Smooth muscle cell of the brain vasculature (primary cell): ENCODE data around the gene SCRN2.

Experiments used
- DNase-seq: peaks from one replicate; pipeline ENCODE4 v3.0.0-alpha.2; 2012; ENCODE audit warnings: low read depth, low spot score

Gene SCRN2

DNA sequence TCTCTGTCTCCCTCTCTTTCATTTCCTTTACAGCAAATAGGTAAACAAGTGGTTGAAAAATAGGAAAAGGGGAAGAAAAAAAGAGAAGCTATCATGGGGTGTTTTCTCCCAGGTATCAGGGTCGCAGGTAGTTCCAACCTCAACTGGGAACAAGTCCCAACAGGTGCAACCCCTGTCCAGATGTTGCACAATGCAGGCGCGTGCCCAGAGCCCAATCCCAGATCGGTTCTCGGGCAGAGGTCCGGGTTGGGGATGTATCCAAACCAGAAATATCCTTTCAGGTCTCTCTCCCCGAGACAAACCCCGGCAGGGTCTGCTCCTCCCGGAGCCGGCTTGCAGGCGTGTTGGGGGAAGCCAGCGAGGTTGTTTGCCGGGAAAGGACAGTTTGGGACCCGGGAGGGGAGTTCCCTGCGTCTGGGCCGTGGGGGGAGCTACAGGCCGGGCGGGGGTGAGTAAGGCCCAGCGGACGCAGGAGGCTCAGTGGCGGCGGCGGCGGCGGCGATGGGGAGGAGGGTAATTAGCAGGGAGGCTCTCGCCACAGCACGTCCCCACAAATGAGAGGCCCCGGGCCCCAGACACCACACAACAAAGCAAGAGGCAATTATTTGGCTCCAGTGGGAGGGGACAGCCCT is 31.1 kb upstream of the SCRN2 start:
- DNase-seq: no peak

DNA sequence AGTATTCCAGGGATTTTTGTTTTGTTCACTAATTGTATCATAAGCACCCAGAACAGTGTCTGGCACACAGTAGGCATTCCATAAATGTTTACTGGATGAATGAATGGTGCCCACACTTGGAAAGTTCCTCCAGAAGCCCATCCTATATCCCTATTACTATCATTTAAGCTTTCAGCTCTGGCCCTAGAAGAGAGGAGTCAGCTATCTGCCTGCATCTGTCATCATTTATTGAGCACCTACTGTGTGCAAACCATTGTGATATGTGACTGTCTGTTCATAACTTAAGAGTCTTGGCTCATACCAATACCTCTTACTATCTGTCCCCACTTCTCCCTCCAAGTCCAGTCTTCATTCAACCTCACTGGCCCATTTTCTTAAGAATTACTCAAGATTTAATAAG is 30.0 kb upstream of the SCRN2 start:
- DNase-seq: no peak

DNA sequence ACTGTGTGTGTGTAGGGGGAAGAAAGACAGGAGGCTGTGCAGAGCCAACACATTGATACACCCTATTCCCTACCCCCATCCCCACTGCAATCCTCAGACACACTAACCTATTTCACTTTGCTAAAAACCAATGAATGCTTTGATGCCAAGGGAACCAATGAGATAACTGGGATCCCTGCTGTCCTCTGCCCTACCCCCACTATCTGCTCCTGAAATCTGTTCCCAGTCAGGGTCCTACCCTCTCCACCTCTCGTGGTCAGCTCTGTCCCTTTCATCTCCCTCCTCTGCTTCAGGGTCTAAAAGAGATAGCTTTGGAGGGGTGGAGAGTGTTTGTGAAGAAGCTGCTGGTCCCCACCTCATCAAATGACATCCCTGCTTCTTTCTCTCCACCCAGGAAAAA is 29.0 kb upstream of the SCRN2 start:
- DNase-seq: no peak

DNA sequence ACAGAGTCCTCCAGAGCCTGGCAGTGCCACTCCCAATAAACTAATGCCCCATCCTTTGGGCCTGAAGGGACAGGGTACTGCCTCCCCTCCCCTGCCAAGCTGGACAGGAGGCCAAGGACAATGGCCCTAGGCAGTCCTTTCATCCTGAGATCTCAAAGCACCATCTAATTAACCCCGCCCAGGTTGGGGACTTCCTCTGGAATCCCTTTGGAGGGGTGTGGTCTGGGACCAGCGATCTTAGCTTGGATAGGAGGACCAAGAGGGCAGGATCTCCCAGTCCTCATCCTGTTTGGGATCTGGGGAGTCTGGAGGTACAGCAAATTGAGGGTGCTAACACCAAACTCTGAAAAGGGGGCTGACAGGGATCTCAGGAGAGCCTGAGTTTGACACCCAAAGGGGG is 28.0 kb upstream of the SCRN2 start:
- DNase-seq: no peak

DNA sequence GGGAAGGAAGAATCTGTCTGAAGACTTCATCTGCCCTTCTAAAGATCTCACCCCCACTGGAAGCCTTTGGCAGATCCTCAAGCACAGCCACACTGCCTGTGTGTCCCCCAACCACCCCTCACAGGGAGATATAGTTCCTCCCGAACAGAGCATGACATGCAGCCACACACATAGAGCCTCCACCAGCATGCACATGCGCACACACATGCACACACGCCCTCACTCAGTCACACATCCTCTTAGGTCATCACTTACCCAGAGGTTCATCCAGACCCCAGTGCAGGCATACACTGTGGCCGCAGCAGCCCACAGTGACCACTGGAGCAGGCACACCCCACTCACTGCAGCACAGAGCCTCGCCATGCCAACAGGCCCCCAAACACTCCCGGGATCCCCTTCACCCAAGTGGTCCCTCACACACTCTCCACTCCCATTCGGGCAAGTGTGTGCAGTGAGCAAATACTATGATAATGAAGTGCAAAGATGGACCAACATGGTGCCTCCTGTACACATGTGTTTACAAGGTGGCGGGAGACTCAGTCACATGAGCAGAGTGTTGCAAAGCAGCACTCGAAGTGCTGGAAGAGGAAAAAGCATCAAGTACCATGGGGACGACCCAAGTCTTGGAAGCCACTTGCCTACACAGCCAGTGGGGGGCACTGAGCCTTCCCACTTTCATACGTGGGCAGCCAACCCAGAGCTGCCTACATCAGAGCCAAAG is 26.9 kb upstream of the SCRN2 start:
- DNase-seq: no peak

DNA sequence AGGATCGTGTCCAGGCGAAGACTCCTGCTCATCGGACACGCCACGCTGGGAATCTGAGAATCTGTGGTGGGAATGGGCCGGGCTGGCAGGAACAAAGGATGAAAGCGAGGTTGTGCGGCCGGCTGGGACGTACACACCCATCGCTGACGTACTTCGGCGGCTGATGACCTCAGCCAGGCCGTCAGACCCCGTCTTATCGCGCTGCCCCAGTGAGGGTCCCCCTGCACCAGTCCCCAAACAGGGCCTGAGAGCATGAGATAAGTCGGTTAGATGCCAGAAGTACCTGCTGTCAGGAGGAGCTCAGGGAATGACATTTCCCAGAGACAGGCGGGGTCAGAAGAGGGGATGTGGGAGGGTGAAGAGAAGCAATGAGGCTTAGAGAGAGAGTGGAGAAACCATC is 25.9 kb upstream of the SCRN2 start:
- no peak for DNase-seq

DNA sequence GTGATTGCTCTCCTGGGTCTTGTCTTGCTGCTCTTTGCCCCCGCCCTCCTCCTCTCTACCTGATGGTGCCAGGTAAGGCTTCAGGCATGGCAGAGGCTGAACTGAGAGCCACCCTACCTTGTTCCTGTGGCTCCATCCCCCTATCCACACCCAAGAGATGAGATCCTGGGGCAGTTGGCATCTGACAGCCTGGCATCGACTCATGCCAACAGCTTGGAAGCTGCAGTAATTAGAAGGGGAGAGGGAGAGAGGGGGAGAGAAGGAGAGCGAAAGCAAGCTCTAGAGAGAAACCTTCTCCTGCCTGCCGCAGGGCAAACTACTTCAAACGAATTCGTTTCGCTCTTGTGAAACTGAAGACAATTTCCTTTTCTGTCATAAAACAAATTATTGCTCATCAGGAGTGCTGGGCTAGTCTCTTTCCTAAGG is 23.7 kb upstream of the SCRN2 start:
- DNase-seq: no peak

DNA sequence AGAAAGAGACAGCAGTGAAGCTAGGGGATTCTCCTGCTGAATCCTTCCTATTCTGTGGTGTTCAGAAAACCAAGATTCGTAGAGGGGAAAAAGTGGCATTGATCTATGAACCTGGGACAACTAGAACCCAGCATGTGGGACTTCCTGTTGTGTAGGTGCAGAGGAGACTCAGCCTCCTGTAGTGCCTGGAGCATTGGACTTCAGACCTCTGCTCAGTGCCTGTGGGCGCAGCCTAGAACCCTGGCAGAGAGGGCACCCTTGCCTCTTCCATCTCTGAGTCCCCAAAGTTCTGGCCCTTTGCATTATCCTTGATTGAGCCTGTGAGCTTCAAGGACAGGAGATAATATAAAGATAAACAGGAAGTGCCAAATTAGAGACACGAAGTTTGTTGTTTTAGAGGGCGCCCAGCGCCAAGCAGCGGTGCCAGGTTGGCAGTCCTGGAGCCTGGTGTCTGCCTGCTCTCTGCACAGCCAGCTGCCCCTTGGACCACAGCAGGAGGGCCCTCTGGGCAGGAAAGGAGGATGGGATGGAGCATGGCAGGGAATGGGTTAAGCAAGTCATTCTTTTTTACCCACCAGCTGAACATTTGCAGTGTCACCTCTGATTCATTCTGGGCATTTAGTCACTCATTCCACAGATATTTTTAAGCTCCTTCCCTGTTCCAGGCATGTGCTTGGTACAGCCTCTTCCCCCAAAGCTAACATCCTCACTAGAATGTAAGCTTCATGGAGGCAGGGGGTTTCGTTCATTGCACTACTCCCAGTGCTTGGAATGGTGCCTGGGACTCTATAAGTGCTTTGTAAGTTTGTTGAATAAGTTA is 21.8 kb upstream of the SCRN2 start:
- DNase-seq: no peak

DNA sequence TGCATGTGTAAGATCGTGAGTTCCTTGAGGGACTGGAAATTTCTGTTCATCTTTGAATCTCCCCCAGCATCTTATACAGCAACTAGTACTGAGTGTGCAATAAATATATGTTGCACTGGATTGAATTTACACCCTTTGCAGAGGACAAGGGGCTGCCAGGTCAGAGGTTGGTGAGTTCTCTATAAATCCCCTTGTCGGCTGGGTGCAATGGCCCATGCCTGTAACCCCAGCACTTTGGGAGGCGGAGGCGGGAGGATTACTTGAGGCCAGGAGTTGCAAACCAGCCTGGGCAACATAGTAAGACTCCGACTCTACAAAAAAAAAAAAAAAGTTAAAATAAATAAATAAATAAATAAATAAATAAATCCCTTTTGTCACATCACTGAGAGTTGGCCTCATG is 19.3 kb upstream of the SCRN2 start:
- DNase-seq: no peak

DNA sequence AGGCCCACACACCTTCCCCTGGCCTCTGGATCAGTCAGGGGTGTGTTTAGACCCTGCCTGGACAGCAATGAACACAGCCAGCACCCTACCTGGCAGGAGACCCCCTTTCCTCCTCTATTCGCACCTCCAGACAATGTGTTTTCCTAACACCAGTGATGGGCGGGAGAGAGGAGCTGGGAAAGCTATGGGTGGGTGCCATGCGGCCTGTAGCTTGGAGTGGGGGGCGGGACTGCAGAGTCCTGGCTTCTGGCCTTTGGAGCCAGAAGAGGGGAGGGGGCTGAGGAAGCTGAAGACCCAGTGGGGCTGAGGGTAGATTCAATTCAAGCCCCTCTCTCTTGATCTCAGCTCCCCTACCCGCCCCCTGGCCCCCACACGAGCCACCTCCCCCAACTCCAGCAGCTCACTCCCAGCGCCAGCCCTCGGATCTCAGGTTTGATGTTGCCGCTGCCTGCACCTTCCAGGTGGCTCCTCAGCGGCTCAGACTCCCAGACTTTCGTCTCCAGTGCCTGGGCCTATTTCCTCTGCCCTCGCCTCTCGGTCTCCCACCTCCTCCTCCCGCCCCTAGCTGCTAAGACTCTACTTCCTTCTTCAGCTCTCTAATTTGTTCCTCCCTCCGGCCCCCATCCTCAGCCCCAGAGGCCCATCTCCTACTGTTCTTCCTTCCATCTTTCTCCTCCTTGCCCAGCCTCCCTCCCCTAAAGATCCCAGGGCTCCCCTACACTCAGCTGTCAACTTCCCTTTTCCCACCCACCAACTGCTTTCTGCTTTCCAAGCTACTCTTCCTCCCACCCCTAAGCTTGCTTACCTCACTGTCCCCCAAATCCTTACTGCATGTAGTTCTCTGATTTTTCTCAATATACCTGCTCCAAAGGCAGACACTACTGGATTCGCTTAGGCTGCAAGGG is 16.7 kb upstream of the SCRN2 start:
- no peak for DNase-seq

DNA sequence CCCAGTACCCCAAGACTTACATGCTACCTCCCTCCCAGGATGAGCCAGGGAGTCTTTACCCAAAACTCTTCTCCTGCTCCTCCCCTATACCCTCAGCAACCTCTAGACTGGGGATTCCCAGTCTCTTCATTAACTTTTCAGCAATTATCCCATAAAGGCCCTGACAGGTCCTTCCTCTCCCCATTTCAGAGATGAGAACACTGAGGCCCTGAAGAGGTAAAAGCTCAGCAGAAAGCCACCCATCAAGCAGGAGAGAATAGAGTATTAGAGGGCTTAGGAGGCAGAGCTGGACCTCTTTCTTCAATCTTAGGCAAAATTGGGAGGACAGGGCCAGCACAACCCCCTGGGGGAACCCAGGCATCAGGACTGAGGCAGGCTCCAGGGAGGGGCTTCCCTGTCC is 15.8 kb upstream of the SCRN2 start:
- no peak for DNase-seq

DNA sequence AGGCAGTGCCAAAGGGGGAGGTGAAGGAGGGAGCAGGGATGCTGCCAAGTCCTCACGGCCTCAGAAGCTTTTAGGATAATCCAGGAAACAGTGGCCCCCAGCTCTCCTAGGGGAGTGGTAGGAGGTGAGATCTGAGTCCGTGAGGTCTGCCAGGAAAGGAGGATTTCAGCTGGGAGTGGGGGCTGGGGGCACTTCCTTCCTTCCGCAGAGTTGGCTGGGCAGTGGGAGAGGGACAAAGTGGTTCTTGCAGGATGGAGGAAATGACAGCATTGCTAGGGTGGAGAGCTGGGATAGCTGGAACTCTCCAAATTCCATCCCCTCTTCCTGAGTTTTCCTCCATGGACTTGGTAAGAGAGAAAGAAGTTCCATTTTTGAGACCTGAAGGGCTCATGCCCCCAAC is 14.7 kb upstream of the SCRN2 start:
- no peak for DNase-seq

DNA sequence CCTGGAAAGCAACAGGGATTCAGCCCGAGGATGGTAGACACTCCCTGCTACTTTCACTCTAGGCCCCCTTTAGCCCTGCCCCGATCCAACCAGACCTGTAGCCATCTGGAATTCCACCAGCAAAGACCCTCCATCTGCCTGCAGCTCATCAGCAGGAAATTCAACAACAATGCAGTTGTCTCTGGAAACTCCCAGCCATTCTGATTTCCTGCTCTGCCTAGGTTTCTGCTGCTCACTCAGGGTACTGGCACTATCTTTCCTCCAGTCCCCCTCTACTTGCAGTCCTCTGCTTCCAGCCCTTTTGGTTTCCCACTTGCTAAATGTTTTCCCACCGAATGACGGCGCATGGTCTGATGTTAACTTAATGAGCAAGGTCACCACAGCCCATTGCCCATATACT is 12.5 kb upstream of the SCRN2 start:
- no peak for DNase-seq

DNA sequence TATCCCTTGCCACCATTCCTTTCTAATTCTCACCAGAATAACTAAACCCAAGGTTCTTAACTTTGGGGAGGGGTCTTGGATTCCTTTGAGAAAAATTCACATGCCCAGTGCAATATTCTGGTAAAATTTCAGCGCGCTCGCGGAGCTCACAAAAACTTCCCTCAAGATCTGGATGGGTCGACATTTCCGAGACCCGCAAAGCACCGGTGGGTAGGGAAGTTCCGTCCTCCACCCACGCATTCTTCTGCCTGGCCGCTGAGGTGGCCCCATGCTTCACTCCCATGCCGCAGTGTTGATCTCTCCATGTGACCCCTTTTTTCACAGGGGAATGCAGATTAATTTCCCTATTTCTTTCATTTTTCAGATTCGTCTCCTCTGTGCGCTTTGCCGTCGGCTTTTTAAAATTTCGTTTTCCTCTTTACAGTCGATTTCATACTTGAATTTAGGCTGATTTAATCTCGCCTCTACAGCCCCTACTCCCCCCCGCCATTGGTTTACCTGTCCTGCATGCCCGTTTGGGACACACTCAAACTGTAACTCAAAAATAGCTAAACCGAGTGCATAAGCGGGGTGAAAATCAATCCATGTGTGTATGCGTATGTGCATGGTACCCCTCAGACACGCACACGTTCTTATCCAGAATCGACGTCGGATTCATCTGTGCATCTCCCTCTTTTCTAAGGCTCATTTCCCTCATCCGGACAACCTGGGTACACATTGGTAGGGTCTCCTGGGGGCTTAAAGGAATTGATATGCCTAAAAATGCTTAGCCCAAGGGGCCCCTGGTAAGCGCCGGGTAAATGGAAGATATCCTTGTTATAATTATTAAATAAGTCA is 11.3 kb upstream of the SCRN2 start:
- DNase-seq: no peak

DNA sequence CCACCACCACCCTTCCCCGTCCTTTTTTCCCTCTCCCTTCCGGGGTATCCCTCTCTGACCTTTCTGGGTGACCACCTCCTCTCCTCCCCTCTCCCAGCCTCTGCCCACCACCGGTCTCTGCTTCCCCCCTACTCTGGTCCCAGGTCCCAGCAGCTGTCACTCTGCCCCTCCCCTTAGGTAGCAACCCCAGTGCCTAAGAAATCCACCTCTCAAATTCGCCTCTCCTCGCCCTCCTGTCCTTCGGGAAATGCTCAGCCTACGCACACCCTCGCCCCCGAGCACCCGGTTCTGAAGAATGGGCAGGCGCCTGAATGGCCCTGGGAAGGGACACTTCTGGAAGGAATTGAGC is 10.7 kb upstream of the SCRN2 start:
- DNase-seq: no peak

DNA sequence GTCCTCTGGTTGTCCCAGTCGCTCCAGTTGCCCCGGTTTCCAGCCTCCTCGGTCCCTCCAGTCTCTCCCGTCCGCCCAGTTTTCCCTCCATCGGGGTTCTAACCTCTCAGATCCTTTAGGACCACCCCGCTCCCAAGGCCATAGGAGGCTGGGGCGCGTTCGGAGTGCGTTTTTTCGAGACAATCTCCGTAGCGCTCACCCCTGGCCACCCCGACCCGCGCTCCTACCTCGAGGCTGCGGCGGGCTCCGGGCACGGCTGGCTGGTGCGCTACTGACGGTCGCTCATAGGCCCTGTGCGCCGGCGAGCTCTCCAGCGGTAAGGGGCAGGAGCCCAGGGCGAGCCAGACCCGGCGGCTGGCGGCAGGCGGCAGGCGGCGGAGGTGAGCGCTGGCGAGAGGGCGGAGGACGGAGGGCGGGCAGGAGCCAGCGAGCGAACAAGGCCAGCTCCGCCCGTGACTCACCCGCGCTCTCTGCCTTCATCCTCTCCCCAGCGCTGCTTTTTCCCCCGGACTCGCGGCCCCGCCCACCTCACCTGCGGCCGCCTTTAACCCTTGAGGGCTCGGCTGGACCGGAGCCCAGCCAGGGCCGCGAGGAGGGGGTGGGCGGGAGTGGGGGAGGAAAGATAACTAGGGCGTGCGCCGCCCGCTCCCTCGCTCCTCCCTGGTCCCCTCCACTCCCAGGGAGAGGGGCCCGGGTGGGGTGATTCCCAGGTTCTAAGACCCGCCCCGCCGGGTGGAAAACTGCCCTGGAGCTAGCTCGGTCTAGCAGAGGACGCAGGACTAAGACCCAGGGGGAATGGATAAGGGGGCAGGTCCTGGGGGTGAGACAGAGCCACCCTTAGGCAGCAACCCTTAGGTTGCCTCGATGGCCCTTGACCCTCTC is 9.9 kb upstream of the SCRN2 start, which contains the start of gene SP6:
Gene SP6, minus strand, starts transcription at position 472 of the 882 bp plus-strand sequence. CDS start 2,734 bp downstream, outside the sequence.
- DNase-seq: no peak

DNA sequence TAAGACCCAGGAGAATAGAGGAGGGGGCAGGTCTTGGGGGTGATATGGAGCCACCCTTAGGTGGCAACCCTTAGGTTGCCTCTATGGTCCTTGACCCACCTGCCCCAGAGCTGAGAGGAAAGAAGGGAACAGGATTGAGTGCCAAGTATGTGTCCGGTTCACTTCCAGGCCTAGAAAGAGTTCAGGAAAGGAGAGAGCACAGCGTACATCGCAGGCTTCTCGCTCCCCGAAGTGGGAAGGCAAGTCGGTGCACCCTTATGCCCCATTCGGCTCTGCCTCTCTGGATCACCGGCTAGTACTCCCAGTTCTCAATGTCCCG is 9.3 kb upstream of the SCRN2 start:
- DNase-seq: no peak

DNA sequence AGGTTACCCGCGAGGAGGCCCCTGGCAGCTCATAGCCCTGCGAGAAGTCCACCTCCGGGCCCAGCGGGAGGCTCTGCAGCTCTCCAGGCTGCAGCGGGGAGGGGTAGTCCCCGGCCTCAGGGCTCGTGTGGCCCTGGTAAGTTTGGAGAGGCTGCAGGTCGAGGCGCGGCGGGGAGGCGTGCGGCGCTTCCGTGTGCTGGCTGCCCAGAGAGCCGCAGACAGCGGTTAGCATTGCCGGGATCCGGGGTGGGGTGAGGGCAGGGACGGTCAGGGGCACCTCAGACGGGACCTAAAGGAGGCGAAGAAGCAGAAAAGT is 7.1 kb upstream of the SCRN2 start:
- DNase-seq: no peak

DNA sequence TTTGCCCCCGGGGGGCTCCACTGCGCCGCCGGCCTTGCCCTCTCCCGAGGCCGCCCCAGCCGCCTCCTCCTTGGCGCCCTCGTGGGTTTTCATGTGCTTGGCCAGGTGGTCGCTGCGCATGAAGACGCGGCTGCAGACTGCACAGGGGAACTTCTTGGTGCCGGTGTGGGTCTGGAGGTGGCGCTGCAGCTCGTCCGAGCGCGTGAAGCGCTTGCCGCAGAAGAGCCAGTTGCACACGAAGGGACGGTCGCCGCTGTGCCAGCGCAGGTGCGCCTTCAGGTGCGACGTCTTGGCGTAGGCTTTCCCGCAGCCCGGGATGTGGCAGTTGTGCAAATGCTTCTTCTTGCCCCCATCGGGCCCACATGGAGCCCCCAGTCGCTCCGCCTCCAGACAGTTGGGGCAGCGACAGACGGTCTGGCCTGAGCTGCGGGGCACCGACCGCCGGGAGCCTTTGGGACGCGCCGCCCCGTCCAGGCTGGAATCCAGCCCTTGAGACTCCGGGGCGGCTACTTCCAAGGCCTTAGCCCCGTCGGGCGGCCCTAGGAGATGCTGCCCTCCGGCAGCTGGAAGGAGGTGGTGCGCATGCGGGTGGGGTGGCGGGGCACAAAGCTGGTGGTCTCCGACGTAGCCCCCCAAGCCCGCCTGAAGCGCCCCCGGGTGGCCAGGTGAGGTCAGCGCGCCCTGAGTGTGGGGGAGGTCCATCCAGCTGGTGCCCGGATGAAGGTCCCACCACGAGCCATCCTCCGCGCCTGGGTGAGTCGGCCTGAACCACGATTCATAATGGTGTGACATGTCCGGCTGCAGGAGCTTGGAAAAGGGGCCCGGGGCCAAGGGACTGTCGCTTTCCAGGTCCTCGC is 6.5 kb upstream of the SCRN2 start:
- no peak for DNase-seq
